ENCODE measurements around the gene TPSG1.
"Not testable (repeated sequence)": the region's sequence is repeated elsewhere in the genome, so short reads cannot be mapped to it uniquely, and the experiment has no call there.

The TPSG1 gene

GRCh38 chr16:1256296-1256873 lies 31.3 kb upstream of the TPSG1 start:
- not testable (repeated sequence) for DNase-seq

GRCh38 chr16:1255276-1256122 lies 30.4 kb upstream of the TPSG1 start, which contains the start of gene TPSD1:
Gene TPSD1 (plus strand): TSS chr16:1256069. CDS start chr16:1256281, 212 bp downstream.
- DNase-seq = not testable (repeated sequence)

- not testable (repeated sequence) for DNase-seq
These were observed 29.8 kb upstream of the TPSG1 start for GRCh38 chr16:1254821-1255220.

- not testable (repeated sequence) for DNase-seq
These were observed 28.8 kb upstream of the TPSG1 start for GRCh38 chr16:1253701-1254364.

- DNase-seq = not testable (repeated sequence)
These were observed 24.1 kb upstream of the TPSG1 start for GRCh38 chr16:1249031-1249755.

- DNase-seq = not testable (repeated sequence)
These were observed 23.0 kb upstream of the TPSG1 start for GRCh38 chr16:1247903-1248537.

- no peak for DNase-seq
These were observed 20.5 kb upstream of the TPSG1 start for GRCh38 chr16:1245452-1246020.

GRCh38 chr16:1244881-1245280 lies 19.8 kb upstream of the TPSG1 start:
- DNase-seq = no peak

GRCh38 chr16:1243907-1244850 lies 19.1 kb upstream of the TPSG1 start:
- DNase-seq = not testable (repeated sequence)

- not testable (repeated sequence) for DNase-seq
These were observed 18.3 kb upstream of the TPSG1 start for GRCh38 chr16:1243363-1243762.

- DNase-seq = not testable (repeated sequence)
These were observed 16.0 kb upstream of the TPSG1 start for GRCh38 chr16:1241081-1241480.

GRCh38 chr16:1240436-1240835 lies 15.4 kb upstream of the TPSG1 start, which contains the start of gene TPSAB1:
Gene TPSAB1 (plus strand): TSS chr16:1240705. CDS start chr16:1240939, 234 bp downstream.
- DNase-seq = not testable (repeated sequence)

- not testable (repeated sequence) for DNase-seq
These were observed 14.5 kb upstream of the TPSG1 start for GRCh38 chr16:1239575-1239974.

GRCh38 chr16:1238909-1239308 lies 13.8 kb upstream of the TPSG1 start:
- DNase-seq = not testable (repeated sequence)

GRCh38 chr16:1237990-1238389 lies 12.9 kb upstream of the TPSG1 start:
- no peak for DNase-seq

- not testable (repeated sequence) for DNase-seq
These were observed 11.6 kb upstream of the TPSG1 start for GRCh38 chr16:1236659-1237058.

GRCh38 chr16:1232049-1232748 lies 7.1 kb upstream of the TPSG1 start:
- not testable (repeated sequence) for DNase-seq

GRCh38 chr16:1231301-1231700 lies 6.2 kb upstream of the TPSG1 start:
- DNase-seq = not testable (repeated sequence)

- not testable (repeated sequence) for DNase-seq
These were observed 5.6 kb upstream of the TPSG1 start for GRCh38 chr16:1230471-1231212.
